Mesothelial cell of epicardium (in vitro differentiated cells): ENCODE data around the gene CTNNBL1. TPM values are rescaled to one million over a fixed set of nuclear protein-coding genes. Genes with fewer than 3 reads are reported as not detected.

Experiments
- DNase-seq, 2 experiments: peaks; one replicate each; pipeline ENCODE4 v3.0.0; 2021; ENCODE audit warnings: low spot score in 2 of 2; ENCODE audit not compliant: unreplicated experiment in 2 of 2
- H3K27ac Mint-ChIP-seq: 2 replicates; pipeline ENCODE4 v1.8.0; 2021; ENCODE audit warnings: mixed read lengths
- H3K27me3 Mint-ChIP-seq: 2 replicates; pipeline ENCODE4 v1.8.0; 2021; ENCODE audit warnings: low read depth, mixed read lengths
- H3K36me3 Mint-ChIP-seq: 2 replicates; pipeline ENCODE4 v1.8.0; 2021; ENCODE audit warnings: mixed read lengths
- H3K4me1 Mint-ChIP-seq: 2 replicates; pipeline ENCODE4 v1.8.0; 2021; ENCODE audit warnings: mixed read lengths
- H3K4me3 Mint-ChIP-seq: 2 replicates; pipeline ENCODE4 v1.8.0; 2021; ENCODE audit warnings: mild to moderate bottlenecking, moderate library complexity, mixed read lengths
- H3K9me3 Mint-ChIP-seq: 2 replicates; pipeline ENCODE4 v1.8.0; 2021; ENCODE audit warnings: mixed read lengths
- CTCF ChIP-seq: fragments of 200-600 bp; sonication (generic); IDR thresholded peaks from one replicate; pipeline ENCODE4 v1.5.0; 2021; ENCODE audit warnings: antibody characterized with exemption; ENCODE audit not compliant: unreplicated experiment
- total RNA-seq: library from RNA; stranded (reverse); gene quantifications from 3 replicates; pipeline ENCODE4 v1.2.1, GENCODE V29; 2021

The CTNNBL1 gene
- total RNA-seq, 1 donor from 2014 or later, result 59.0 TPM

- no peak for TF ChIP-seq CTCF
- H3K27me3 Mint-ChIP-seq, result peaks cover 57% of the 10 kb centered on the region
- peak overlapping the region; percentile 5 for H3K4me3 Mint-ChIP-seq
Observed at GRCh38 chr20:37901240-37901639, 207.4 kb downstream of the CTNNBL1 start.

GRCh38 chr20:37901654-37902503 lies 208.0 kb downstream of the CTNNBL1 start:
- peak overlapping the region; percentile 72 for H3K4me3 Mint-ChIP-seq

More at GRCh38 chr20:37901240-37901639, 207.4 kb downstream of the CTNNBL1 start:
- no peaks in the 10 kb centered on the region for H3K9me3 Mint-ChIP-seq
- peaks cover 29% of the 10 kb centered on the region for H3K4me1 Mint-ChIP-seq
- no peaks in the 10 kb centered on the region for H3K36me3 Mint-ChIP-seq
- H3K27ac Mint-ChIP-seq, result no peak overlapping the region
- DNase-seq, result no peak

GRCh38 chr20:37902504-37903313 lies 208.9 kb downstream of the CTNNBL1 start, which contains the start of gene VSTM2L:
VSTM2L (plus strand) TSS chr20:37903127; CDS start chr20:37903351, 224 bp downstream.
- Mint-ChIP-seq H3K4me3 (peak within 1 kb of the TSS; percentile 85), H3K36me3 (no peaks in the 10 kb centered on the region), H3K27me3 (peaks cover 58% of the 10 kb centered on the region), H3K27ac (no peak within 1 kb of the TSS), H3K4me1 (peaks cover 38% of the 10 kb centered on the region), H3K9me3 (no peaks in the 10 kb centered on the region)
- DNase-seq, result no peak
- no peak for TF ChIP-seq CTCF

More at GRCh38 chr20:37901654-37902503, 208.0 kb downstream of the CTNNBL1 start:
- no peaks in the 10 kb centered on the region for H3K36me3 Mint-ChIP-seq
- DNase-seq, result no peak
- H3K27me3 Mint-ChIP-seq, result peaks cover 57% of the 10 kb centered on the region
- H3K27ac Mint-ChIP-seq, result no peak overlapping the region
- no peak for TF ChIP-seq CTCF
- no peaks in the 10 kb centered on the region for H3K9me3 Mint-ChIP-seq
- peaks cover 30% of the 10 kb centered on the region for H3K4me1 Mint-ChIP-seq

- DNase-seq, result no peak
- peaks cover 58% of the 10 kb centered on the region for H3K27me3 Mint-ChIP-seq
- peak overlapping the region; percentile 85 for H3K4me3 Mint-ChIP-seq
- no peaks in the 10 kb centered on the region for H3K36me3 Mint-ChIP-seq
- TF ChIP-seq CTCF, result peak; percentile 32
- no peaks in the 10 kb centered on the region for H3K9me3 Mint-ChIP-seq
- H3K4me1 Mint-ChIP-seq, result peaks cover 46% of the 10 kb centered on the region
- no peak overlapping the region for H3K27ac Mint-ChIP-seq
Observed at GRCh38 chr20:37903317-37904007, 209.6 kb downstream of the CTNNBL1 start.

- Mint-ChIP-seq H3K9me3 (no peaks in the 10 kb centered on the region), H3K36me3 (no peaks in the 10 kb centered on the region), H3K27me3 (peaks cover 60% of the 10 kb centered on the region), H3K27ac (peak overlapping the region; percentile 81), H3K4me3 (peak overlapping the region; percentile 85), H3K4me1 (peaks cover 52% of the 10 kb centered on the region)
- no peak for TF ChIP-seq CTCF
- no peak for DNase-seq
Observed at GRCh38 chr20:37904008-37904642, 210.3 kb downstream of the CTNNBL1 start.
